Stomach (tissue), 9 donors: Measurements from ENCODE around the gene CDC42EP1. TPM values are rescaled to one million over a fixed set of nuclear protein-coding genes. Genes with fewer than 3 reads are reported as not detected.
"Not testable (repeated sequence)": the region's sequence is repeated elsewhere in the genome, so short reads cannot be mapped to it uniquely, and the experiment has no call there.

Source experiments
- DNase-seq, 2 donors: peaks; one replicate each; pipeline versions ENCODE4 v3.0.0 to v3.0.0-alpha.2; 2013 to 2019
- H3K27ac ChIP-seq, 5 donors: fragments of 200-600 bp in 4 of 5; sonication (generic) in 4 of 5; one replicate each; pipeline ENCODE4 v1.5.1; 2013 to 2019; ENCODE audit warnings: mild to moderate bottlenecking in 1 of 5, moderate library complexity in 1 of 5
- H3K27me3 ChIP-seq, 3 donors: fragments of 200-600 bp; sonication (generic); one replicate each; pipeline ENCODE4 v1.5.1; 2017 to 2019; ENCODE audit warnings: mixed run types in 1 of 3
- H3K36me3 ChIP-seq, 4 donors: fragments of 200-600 bp; sonication (generic); 1 replicate in 3 of 4; 2 replicates in 1 of 4; pipeline ENCODE4 v1.5.1; 2016 to 2019
- H3K4me1 ChIP-seq, 4 donors: fragments of 200-600 bp; sonication (generic); one replicate each; pipeline ENCODE4 v1.5.1; 2016 to 2019
- H3K4me3 ChIP-seq, 4 donors: fragments of 200-600 bp; sonication (generic) in 3 of 4; one replicate each; pipeline ENCODE4 v1.5.1; 2016 to 2019; ENCODE audit warnings: mild to moderate bottlenecking in 1 of 4
- H3K9me3 ChIP-seq, 4 donors: fragments of 200-600 bp; sonication (generic); one replicate each; pipeline ENCODE4 v1.5.1; 2016 to 2019
- EP300 ChIP-seq: sonication (generic); formaldehyde crosslinking; IDR thresholded peaks from one replicate; pipeline ENCODE4 v1.6.1; 2017; ENCODE audit warnings: antibody characterized with exemption
- POLR2A ChIP-seq, 4 donors: fragments of 450-650 bp; IDR thresholded peaks; one replicate each; pipeline ENCODE4 v1.6.1; 2016; ENCODE audit warnings: antibody characterized with exemption in 4 of 4, control low read depth in 2 of 4, mild to moderate bottlenecking in 1 of 4, moderate library complexity in 1 of 4
- POLR2AphosphoS5 ChIP-seq, 3 donors: sonication (generic); formaldehyde crosslinking; IDR thresholded peaks; one replicate each; pipeline ENCODE4 v1.6.1; 2016; ENCODE audit warnings: antibody characterized with exemption in 3 of 3
- WGBS, 5 donors: extraction: QIAGEN DNeasy Blood & Tissue Kit in 3 of 5; methylation state at CpG; one replicate each; pipeline versions ENCODE4 v1.1.5 to v1.1.7; 2013 to 2018; 5-methylcytosine and 5-hydroxymethylcytosine counted together
- intact Hi-C: fragments of 100-400 bp; cut with DNase I; formaldehyde crosslinking; loops from one replicate; pipeline ENCODE4 v1.15.1; 2023; ENCODE audit warnings: low total_unique reads
- polyA plus RNA-seq, 3 donors: library from polyadenylated mRNA; stranded (reverse); fragments of 200-250 nt; gene quantifications; one replicate each; pipeline ENCODE4 v1.2.3, GENCODE V29; 2013
- total RNA-seq, 5 donors: library from RNA; depleted of rRNA; stranded (reverse); fragments of >200 nt; gene quantifications; one replicate each; pipeline versions ENCODE4 v1.1.0 to v1.2.3, GENCODE V29; 2014 to 2016
- TF ChIP-seq, protein P1 (sequence below), 7 experiments: fragments of 450-650 bp in 4 of 7; fragments of 200-600 bp in 3 of 7; sonication (generic) in 3 of 7; IDR thresholded peaks; one replicate each; pipeline ENCODE4 v1.5.1; 2016 to 2019; ENCODE audit warnings: antibody characterized with exemption in 7 of 7, control low read depth in 2 of 7, mild to moderate bottlenecking in 1 of 7
- donor health status: healthy with polysubstance abuse.
- donor health status: Bipolar disorder and iron deficiency.
- donor health status: healthy.

CDC42EP1 gene
- total and polyA plus RNA-seq, 8 donors = 28.6 to 195 (median 80.1) TPM

DNA sequence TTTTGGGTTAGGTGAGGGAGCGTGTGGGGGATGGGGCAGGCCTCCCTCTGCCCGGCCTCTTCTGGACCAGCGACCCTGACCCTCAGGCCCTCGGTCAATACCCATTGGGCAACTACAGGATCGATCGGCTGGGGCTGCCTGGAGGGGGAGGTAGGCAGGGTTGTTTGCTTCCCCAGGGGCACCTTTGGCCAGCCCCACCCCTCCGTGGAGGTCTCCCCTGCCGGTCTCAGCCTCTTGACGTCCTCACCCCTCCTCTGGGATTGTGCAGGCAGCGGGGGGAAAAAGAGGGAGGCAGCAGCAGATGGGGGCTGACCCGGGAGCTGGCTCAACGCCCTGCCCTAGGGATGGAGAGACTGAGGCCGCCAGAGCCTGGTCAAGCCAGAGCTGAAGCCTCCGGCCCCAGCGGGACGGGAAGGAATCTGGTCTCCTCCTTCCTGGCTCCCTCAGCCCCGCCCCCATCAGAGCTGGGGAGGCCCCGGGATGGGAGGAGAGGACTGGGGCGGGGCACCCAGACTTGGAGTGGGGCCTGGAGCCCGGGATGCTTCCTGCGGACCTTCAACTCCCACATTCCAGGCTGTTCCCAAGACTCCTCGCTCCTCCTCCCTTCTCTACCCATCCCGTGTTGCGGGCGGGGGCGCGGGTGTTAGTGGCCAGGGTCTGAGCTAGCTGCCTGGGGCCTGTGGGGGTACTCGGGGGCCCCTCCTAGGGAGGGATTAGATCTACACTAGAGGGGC lies 14.4 kb upstream of the CDC42EP1 start:
- peak; percentile 95 to 97 for DNase-seq
- 5 to 11% (median 8%) methylated on average over 17 to 28 of the region's 28 CpGs for WGBS, 5 donors
- peak overlapping the region; percentile 19 to 37 (median 32) for H3K4me3 ChIP-seq
- intact Hi-C loops = loop anchor here (10.0 kb wide), 1 partner anchor 49 kb away; no protein-coding TSS in a partner anchor
- TF ChIP-seq POLR2AphosphoS5 (IDR thresholded peaks at IDR 0.05) (peak in 2 of 3 donors; percentile 89), POLR2A (IDR thresholded peaks at IDR 0.05) (peak in 2 of 4 donors; percentile 40 to 48), EP300 (no peak)
- TF ChIP-seq, protein P1, sequence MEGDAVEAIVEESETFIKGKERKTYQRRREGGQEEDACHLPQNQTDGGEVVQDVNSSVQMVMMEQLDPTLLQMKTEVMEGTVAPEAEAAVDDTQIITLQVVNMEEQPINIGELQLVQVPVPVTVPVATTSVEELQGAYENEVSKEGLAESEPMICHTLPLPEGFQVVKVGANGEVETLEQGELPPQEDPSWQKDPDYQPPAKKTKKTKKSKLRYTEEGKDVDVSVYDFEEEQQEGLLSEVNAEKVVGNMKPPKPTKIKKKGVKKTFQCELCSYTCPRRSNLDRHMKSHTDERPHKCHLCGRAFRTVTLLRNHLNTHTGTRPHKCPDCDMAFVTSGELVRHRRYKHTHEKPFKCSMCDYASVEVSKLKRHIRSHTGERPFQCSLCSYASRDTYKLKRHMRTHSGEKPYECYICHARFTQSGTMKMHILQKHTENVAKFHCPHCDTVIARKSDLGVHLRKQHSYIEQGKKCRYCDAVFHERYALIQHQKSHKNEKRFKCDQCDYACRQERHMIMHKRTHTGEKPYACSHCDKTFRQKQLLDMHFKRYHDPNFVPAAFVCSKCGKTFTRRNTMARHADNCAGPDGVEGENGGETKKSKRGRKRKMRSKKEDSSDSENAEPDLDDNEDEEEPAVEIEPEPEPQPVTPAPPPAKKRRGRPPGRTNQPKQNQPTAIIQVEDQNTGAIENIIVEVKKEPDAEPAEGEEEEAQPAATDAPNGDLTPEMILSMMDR (IDR thresholded peaks at IDR 0.05) = no peak
- H3K4me1 ChIP-seq = peaks cover 49 to 88% (median 72%) of the 10 kb centered on the region in 4 donors
- no peaks in the 10 kb centered on the region for H3K9me3 ChIP-seq
- H3K36me3 ChIP-seq = no peaks in the 10 kb centered on the region
- peak overlapping the region; percentile 93 to 98 (median 95) for H3K27ac ChIP-seq
- no peaks in the 10 kb centered on the region for H3K27me3 ChIP-seq

DNA sequence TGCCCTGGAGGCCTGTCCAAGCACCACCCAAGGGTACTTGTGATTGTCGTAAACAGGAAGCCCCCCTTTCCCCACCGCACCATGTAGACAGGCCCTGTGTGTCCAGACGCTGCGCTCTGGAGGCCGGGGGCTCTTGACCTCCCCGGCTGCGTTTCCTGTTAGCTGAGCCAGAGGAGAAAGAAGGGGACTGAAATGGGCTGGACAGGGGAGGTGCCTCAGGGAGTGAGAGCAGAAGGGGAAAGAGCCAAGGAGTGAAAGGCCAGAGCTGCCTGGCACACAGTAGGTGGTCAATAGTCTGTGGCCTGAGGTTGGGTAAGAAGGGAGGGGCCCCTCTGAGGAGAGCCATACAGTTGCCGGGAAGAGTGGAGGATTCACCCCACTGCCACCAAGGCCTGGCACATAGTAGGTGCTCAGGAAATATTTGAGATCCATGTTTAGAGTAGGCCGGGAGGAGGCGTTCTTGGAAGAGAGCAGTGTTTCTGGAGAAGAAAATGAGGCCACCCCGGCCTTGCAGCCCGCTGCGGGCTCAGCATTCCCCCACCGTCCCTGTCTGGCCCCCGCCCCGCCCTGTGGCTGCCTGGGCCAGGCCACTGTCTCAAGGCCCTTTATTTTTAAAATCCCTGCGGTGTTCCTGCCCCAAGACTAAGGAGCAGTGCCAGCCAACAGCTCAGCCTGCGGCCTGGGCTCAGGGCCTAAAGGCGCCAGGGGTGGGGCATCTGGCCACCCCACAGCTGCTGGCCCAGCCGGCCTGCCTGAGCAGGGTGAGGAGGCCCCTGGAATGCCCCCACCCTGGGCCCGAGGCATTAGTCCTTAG lies 13.6 kb upstream of the CDC42EP1 start:
- Histone ChIP-seq H3K27me3 (no peaks in the 10 kb centered on the region), H3K4me3 (peak overlapping the region in 3 of 4 donors; percentile 19 to 37 (median 31)), H3K36me3 (no peaks in the 10 kb centered on the region), H3K27ac (peak overlapping the region; percentile 93 to 98 (median 95)), H3K4me1 (peaks cover 55 to 85% (median 73%) of the 10 kb centered on the region in 4 donors), H3K9me3 (no peaks in the 10 kb centered on the region)
- WGBS, 5 donors = 19 to 32% (median 27%) methylated on average over 21 of the region's 21 CpGs
- TF ChIP-seq POLR2A (IDR thresholded peaks at IDR 0.05) = no peak
- TF ChIP-seq POLR2AphosphoS5 (IDR thresholded peaks at IDR 0.05) = no peak
- TF ChIP-seq, protein P1 (IDR thresholded peaks at IDR 0.05) = no peak
- no peak for TF ChIP-seq EP300
- intact Hi-C loops = loop anchor here (10.0 kb wide), 1 partner anchor 48 kb away; no protein-coding TSS in a partner anchor
- peak; percentile 76 to 87 for DNase-seq

DNA sequence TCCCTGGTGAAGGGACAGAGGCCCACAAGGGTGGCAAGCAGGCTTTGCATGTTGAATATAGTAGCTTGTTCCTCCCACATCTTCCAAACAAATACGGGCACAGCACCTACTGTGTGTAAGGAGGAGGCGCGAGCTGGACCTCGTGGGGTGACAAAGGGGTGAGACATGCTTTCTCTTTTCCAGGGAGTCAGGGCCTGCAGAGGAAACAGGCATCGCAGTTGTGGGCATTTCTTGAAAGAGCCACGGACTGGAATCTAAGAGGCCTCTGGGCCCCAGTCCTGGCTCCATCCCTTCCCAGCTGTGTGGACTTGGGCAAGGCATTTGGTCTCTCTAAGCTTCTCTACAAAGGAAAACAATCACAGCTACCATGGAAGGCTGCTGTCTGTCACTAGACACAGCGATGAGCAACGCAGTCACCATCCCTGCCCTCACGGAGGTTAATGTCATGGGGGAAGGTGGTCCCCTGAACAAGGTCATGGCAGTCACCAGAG lies 13.0 kb upstream of the CDC42EP1 start:
- Histone ChIP-seq H3K27me3 (no peaks in the 10 kb centered on the region), H3K9me3 (no peaks in the 10 kb centered on the region), H3K27ac (peak overlapping the region; percentile 93 to 98 (median 95)), H3K4me1 (peaks cover 61 to 85% (median 76%) of the 10 kb centered on the region in 4 donors), H3K4me3 (no peak overlapping the region), H3K36me3 (no peaks in the 10 kb centered on the region)
- WGBS, 5 donors = 40 to 54% (median 44%) methylated on average over 9 of the region's 9 CpGs
- DNase-seq = peak in 1 of 2 donors; percentile 61
- intact Hi-C loops = loop anchor here (10.0 kb wide), 1 partner anchor 48 kb away; no protein-coding TSS in a partner anchor
- no peak for TF ChIP-seq EP300
- TF ChIP-seq, protein P1 (IDR thresholded peaks at IDR 0.05) = no peak
- no peak for TF ChIP-seq POLR2A (IDR thresholded peaks at IDR 0.05)
- TF ChIP-seq POLR2AphosphoS5 (IDR thresholded peaks at IDR 0.05) = no peak

DNA sequence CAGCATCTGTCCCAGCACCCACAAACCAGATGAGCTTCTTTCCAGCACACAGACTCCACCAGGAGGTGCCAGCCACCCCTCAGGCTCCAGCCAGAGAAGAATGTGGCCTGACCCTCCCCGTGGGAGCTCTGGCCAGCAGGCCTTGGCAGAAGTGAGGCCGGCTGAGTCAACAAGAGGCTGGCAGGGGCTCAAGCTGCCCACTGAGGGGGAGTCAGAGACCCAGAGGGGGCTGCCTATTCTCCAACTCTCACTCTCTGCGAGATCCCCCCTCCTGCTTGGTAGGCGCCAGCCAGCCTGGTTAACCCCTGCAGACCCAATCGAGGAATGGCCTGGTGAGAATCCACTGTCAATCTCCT lies 10.6 kb upstream of the CDC42EP1 start:
- no peaks in the 10 kb centered on the region for H3K9me3 ChIP-seq
- DNase-seq = peak; percentile 86 to 90
- H3K27ac ChIP-seq = peak overlapping the region; percentile 56 to 98 (median 95)
- 18 to 37% (median 24%) methylated on average over 5 of the region's 5 CpGs for WGBS, 5 donors
- no peaks in the 10 kb centered on the region for H3K27me3 ChIP-seq
- no peak overlapping the region for H3K4me3 ChIP-seq
- H3K4me1 ChIP-seq = peaks cover 70 to 84% (median 77%) of the 10 kb centered on the region in 4 donors
- peak in 2 of 3 donors; percentile 24 to 64 for TF ChIP-seq POLR2AphosphoS5 (IDR thresholded peaks at IDR 0.05)
- TF ChIP-seq, protein P1 (IDR thresholded peaks at IDR 0.05) = peak in 5 of 7 experiments; percentile 8 to 74 (median 19)
- TF ChIP-seq POLR2A (IDR thresholded peaks at IDR 0.05) = no peak
- intact Hi-C loops = loop anchor here (10.0 kb wide), 1 partner anchor 45 kb away; no protein-coding TSS in a partner anchor
- H3K36me3 ChIP-seq = no peaks in the 10 kb centered on the region

DNA sequence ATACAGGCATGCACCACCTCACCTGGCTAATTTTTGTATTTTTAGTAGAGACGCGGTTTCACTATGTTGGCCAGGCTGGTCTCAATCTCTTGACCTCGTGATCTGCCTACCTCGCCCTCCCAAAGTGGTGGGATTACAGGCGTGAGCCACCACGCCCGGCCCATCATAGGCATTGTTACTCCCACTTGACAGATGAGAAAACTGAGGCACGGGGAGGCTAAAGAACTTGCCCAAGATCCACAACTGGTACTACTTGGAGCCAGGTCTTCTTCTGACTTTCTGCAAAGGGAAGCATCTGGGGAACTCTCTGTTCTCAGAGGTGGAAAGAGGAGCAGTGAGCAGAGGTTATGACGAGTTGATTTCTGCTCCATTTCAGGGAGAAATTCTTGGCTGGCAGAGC lies 9.4 kb upstream of the CDC42EP1 start:
- peak in 1 of 2 donors; percentile 1 for DNase-seq
- 77 to 87% (median 79%) methylated on average over 9 of the region's 9 CpGs for WGBS, 5 donors
- H3K9me3 ChIP-seq, intact Hi-C loops, H3K36me3 ChIP-seq, H3K27me3 ChIP-seq, H3K4me3 ChIP-seq: not testable (repeated sequence)
- Histone ChIP-seq H3K4me1 (peaks cover 59 to 72% (median 65%) of the 10 kb centered on the region in 4 donors), H3K27ac (peak overlapping the region; percentile 37 to 98 (median 95))
